Fibroblast of villous mesenchyme (primary cell): ENCODE data around the gene AQP9. TPM values are rescaled to one million over a fixed set of nuclear protein-coding genes. Genes with fewer than 3 reads are reported as not detected.
"Not testable (repeated sequence)": the region's sequence is repeated elsewhere in the genome, so short reads cannot be mapped to it uniquely, and the experiment has no call there.

Source experiments
- DNase-seq: peaks from one replicate; pipeline ENCODE4 v3.0.0-alpha.2; 2010; ENCODE audit warnings: low read depth
- H3K4me3 ChIP-seq: 2 replicates; pipeline ENCODE4 v1.5.1; 2011; ENCODE audit warnings: low read depth, mild to moderate bottlenecking, low read length
- CTCF ChIP-seq: IDR thresholded peaks from 2 replicates; pipeline ENCODE4 v1.5.1; 2012; ENCODE audit warnings: low read depth, mild to moderate bottlenecking, low read length; ENCODE audit not compliant: insufficient read depth
- total RNA-seq: library from RNA; depleted of rRNA; stranded (reverse); fragments of >200 nt; gene quantifications from 2 replicates; pipeline ENCODE4 v1.2.3, GENCODE V29; 2012

AQP9 gene
- total RNA-seq, 1 donor = not detected

GRCh38 chr15:58206151-58206550 is 68.0 kb downstream of the AQP9 start:
- DNase-seq = no peak
- no peak for TF ChIP-seq CTCF
- no peak overlapping the region for H3K4me3 ChIP-seq

- DNase-seq, H3K4me3 ChIP-seq: not testable (repeated sequence)
These were observed 70.0 kb downstream of the AQP9 start for GRCh38 chr15:58208217-58208616.

DNA sequence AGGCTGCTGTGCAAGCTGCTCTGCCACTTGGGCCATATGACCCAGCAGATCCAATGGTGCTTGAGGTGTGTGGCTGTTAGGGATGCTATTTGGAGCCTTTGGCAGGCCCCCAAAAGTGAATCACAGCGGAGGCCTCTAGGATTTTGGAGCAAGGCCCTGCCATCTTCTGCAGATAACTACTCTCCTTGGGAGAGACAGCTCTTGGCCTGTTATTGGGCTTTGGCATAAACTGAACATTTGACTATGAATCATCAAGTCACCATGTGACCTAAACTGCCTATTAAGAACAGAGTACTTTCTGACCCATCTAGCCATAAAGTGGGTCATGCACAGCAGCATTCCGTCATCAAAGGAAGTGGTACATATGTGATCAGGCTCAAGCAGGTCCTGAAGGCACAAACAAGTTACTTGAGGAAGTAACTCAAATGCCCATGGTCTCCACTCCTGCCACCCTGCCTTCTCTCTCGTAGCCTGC is 70.9 kb downstream of the AQP9 start:
- H3K4me3 ChIP-seq = not testable (repeated sequence)
- DNase-seq = peak; percentile 39

DNA sequence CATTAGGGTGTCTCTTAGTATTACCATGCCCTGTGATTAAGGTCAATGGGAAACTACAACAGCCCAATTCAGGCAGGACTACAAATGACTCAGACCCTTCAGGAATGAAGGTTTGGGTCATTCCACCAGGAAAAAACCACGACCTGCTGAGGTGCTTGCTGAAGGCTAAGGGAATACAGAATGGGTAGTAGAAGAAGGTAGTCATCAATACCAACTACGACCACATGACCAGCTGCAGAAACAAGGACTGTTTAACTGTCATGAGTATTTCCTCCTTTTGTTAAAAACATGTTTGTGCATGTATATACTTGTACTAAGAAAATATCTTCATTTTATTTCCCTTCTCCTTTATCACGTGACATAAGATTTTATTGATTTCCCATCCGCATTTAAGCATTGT is 71.8 kb downstream of the AQP9 start:
- DNase-seq = not testable (repeated sequence)

GRCh38 chr15:58212909-58213526 is 74.8 kb downstream of the AQP9 start:
- peak; percentile 71 for TF ChIP-seq CTCF
- H3K4me3 ChIP-seq = no peak overlapping the region
- peak; percentile 56 for DNase-seq

More for the DNA sequence above, 71.8 kb downstream of the AQP9 start:
- not testable (repeated sequence) for H3K4me3 ChIP-seq

GRCh38 chr15:58213587-58214338 is 75.6 kb downstream of the AQP9 start:
- no peak overlapping the region for H3K4me3 ChIP-seq
- peak; percentile 53 for DNase-seq
- TF ChIP-seq CTCF = no peak

- DNase-seq = no peak
- TF ChIP-seq CTCF = no peak
- no peak overlapping the region for H3K4me3 ChIP-seq
These were observed 76.6 kb downstream of the AQP9 start for GRCh38 chr15:58214591-58215340.

GRCh38 chr15:58217460-58217859 is 79.3 kb downstream of the AQP9 start:
- no peak overlapping the region for H3K4me3 ChIP-seq
- DNase-seq = no peak
- TF ChIP-seq CTCF = no peak
